Colonic mucosa (tissue), 4 donors: ENCODE data around the gene MUC5AC. TPM values are rescaled to one million over a fixed set of nuclear protein-coding genes. Genes with fewer than 3 reads are reported as not detected.
"Not testable (repeated sequence)": the region's sequence is repeated elsewhere in the genome, so short reads cannot be mapped to it uniquely, and the experiment has no call there.

Experiments used
- DNase-seq: peaks from one replicate; pipeline ENCODE4 v3.0.0-alpha.2; 2020
- H3K27ac ChIP-seq: fragments of 200-600 bp; one replicate; pipeline ENCODE4 v1.8.0; 2021
- H3K27me3 ChIP-seq: fragments of 200-600 bp; one replicate; pipeline ENCODE4 v1.8.0; 2021
- H3K36me3 ChIP-seq: fragments of 200-600 bp; one replicate; pipeline ENCODE4 v1.8.0; 2021
- H3K4me1 ChIP-seq: fragments of 200-600 bp; one replicate; pipeline ENCODE4 v1.8.0; 2021; ENCODE audit warnings: mild to moderate bottlenecking
- H3K4me3 ChIP-seq: fragments of 200-600 bp; one replicate; pipeline ENCODE4 v1.8.0; 2021
- H3K9ac ChIP-seq, 2 donors: one replicate each; pipeline ENCODE4 v1.7.0; 2013; ENCODE audit warnings: control low read depth in 2 of 2, low read depth in 2 of 2, low read length in 2 of 2
- H3K9me3 ChIP-seq: fragments of 200-600 bp; one replicate; pipeline ENCODE4 v1.8.0; 2021
- CTCF ChIP-seq: fragments of 200-600 bp; IDR thresholded peaks from one replicate; pipeline ENCODE4 v1.8.0; 2022; ENCODE audit warnings: antibody characterized with exemption, mild to moderate bottlenecking
- intact Hi-C: fragments of 100-400 bp; cut with DNase I; formaldehyde crosslinking; loops from one replicate; pipeline ENCODE4 v1.14.1; 2022
- total RNA-seq, 2 donors: library from RNA; stranded (reverse); fragmentation: NEBNext Ultra II Directional in 1 of 2; extraction: Animal tissue kit (Norgen Biotek cat#: 25700) in 1 of 2; gene quantifications; one replicate each; pipeline ENCODE4 v1.2.1, GENCODE V29; 2021
- donor health status: healthy.
- donor health status: DM: no; HTN: no; CAD: no.
- donor health status: DM: no; HTN: no; CAD: no.

The MUC5AC gene
- total RNA-seq, 2 donors from 2014 or later, result 0.03 to 0.20 TPM

- no peak overlapping the region for H3K27ac ChIP-seq
- DNase-seq, result peak; percentile 84
- no peaks in the 10 kb centered on the region for H3K27me3 ChIP-seq
- no peaks in the 10 kb centered on the region for H3K9me3 ChIP-seq
- no peak overlapping the region for H3K4me3 ChIP-seq
- intact Hi-C loops, result no loop called here
- H3K36me3 ChIP-seq, result no peaks in the 10 kb centered on the region
- H3K9ac ChIP-seq, result no peak overlapping the region
- TF ChIP-seq CTCF, result no peak
- H3K4me1 ChIP-seq, result peaks cover 4% of the 10 kb centered on the region
Observed at GRCh38 chr11:1238767-1239595, 81.2 kb downstream of the MUC5AC start.

- TF ChIP-seq CTCF, result no peak
- intact Hi-C loops, result no loop called here
- Histone ChIP-seq H3K36me3 (no peaks in the 10 kb centered on the region), H3K27me3 (no peaks in the 10 kb centered on the region), H3K9me3 (no peaks in the 10 kb centered on the region), H3K4me3 (no peak overlapping the region), H3K4me1 (peaks cover 4% of the 10 kb centered on the region), H3K9ac (no peak overlapping the region), H3K27ac (no peak overlapping the region)
- no peak for DNase-seq
Observed at GRCh38 chr11:1239596-1240205, 81.9 kb downstream of the MUC5AC start.

- intact Hi-C loops, result no loop called here
- TF ChIP-seq CTCF, result no peak
Observed at GRCh38 chr11:1240771-1241170, 83.0 kb downstream of the MUC5AC start.

GRCh38 chr11:1241706-1242105 lies 84.0 kb downstream of the MUC5AC start:
- TF ChIP-seq CTCF, result no peak
- no peak for DNase-seq
- Histone ChIP-seq H3K4me1 (no peaks in the 10 kb centered on the region), H3K9ac (no peak overlapping the region), H3K4me3 (no peak overlapping the region), H3K36me3 (no peaks in the 10 kb centered on the region), H3K27ac (no peak overlapping the region), H3K27me3 (no peaks in the 10 kb centered on the region), H3K9me3 (no peaks in the 10 kb centered on the region)
- intact Hi-C loops, result no loop called here

More at GRCh38 chr11:1240771-1241170, 83.0 kb downstream of the MUC5AC start:
- Histone ChIP-seq H3K27ac (no peak overlapping the region), H3K9me3 (no peaks in the 10 kb centered on the region), H3K4me3 (no peak overlapping the region), H3K4me1 (peaks cover 4% of the 10 kb centered on the region), H3K9ac (no peak overlapping the region), H3K27me3 (no peaks in the 10 kb centered on the region), H3K36me3 (no peaks in the 10 kb centered on the region)
- no peak for DNase-seq

GRCh38 chr11:1242289-1242688 lies 84.5 kb downstream of the MUC5AC start:
- no peaks in the 10 kb centered on the region for H3K9me3 ChIP-seq
- no peaks in the 10 kb centered on the region for H3K27me3 ChIP-seq
- H3K9ac ChIP-seq, result no peak overlapping the region
- intact Hi-C loops, result no loop called here
- H3K27ac ChIP-seq, result no peak overlapping the region
- TF ChIP-seq CTCF, result no peak
- DNase-seq, result no peak
- H3K4me1 ChIP-seq, result no peaks in the 10 kb centered on the region
- no peaks in the 10 kb centered on the region for H3K36me3 ChIP-seq
- no peak overlapping the region for H3K4me3 ChIP-seq

- H3K9me3 ChIP-seq, H3K9ac ChIP-seq, H3K27ac ChIP-seq, H3K4me1 ChIP-seq, H3K4me3 ChIP-seq, intact Hi-C loops, H3K36me3 ChIP-seq, DNase-seq, H3K27me3 ChIP-seq: not testable (repeated sequence)
Observed at GRCh38 chr11:1242751-1243150, 85.0 kb downstream of the MUC5AC start.

- H3K9me3 ChIP-seq, H3K27ac ChIP-seq, H3K4me1 ChIP-seq, H3K27me3 ChIP-seq, H3K9ac ChIP-seq, H3K4me3 ChIP-seq, DNase-seq, intact Hi-C loops, H3K36me3 ChIP-seq: not testable (repeated sequence)
Observed at GRCh38 chr11:1243521-1243920, 85.8 kb downstream of the MUC5AC start.

GRCh38 chr11:1244557-1244956 lies 86.8 kb downstream of the MUC5AC start:
- H3K27me3 ChIP-seq, intact Hi-C loops, H3K36me3 ChIP-seq, H3K4me1 ChIP-seq, H3K27ac ChIP-seq, H3K9me3 ChIP-seq, H3K4me3 ChIP-seq, H3K9ac ChIP-seq, DNase-seq: not testable (repeated sequence)
